HepG2 (cell line): ENCODE measurements around the gene KBTBD13. TPM values are rescaled to one million over a fixed set of nuclear protein-coding genes. Genes with fewer than 3 reads are reported as not detected.

Experiments
- ATF2 ChIP-seq: sonication (generic); formaldehyde crosslinking; IDR thresholded peaks from 2 replicates; pipeline ENCODE4 v1.4.0; 2020; ENCODE audit warnings: missing genetic modification reagents
- BCL6 ChIP-seq: IDR thresholded peaks from 2 replicates; pipeline ENCODE4 v1.6.1; 2016; ENCODE audit warnings: missing genetic modification reagents, missing compliant biosample characterization
- FOXO4 ChIP-seq: sonication (generic); formaldehyde crosslinking; conservative IDR thresholded peaks from 2 replicates; pipeline ENCODE4 v1.8.1; 2023; ENCODE audit warnings: missing genetic modification reagents
- HDAC2 ChIP-seq: sonication (generic); formaldehyde crosslinking; IDR thresholded peaks from 2 replicates; pipeline ENCODE4 v1.4.0; 2020; ENCODE audit warnings: missing genetic modification reagents
- HMG20A ChIP-seq: IDR thresholded peaks from 2 replicates; pipeline ENCODE4 v1.6.1; 2016; ENCODE audit warnings: borderline replicate concordance
- HOXA3 ChIP-seq: sonication (generic); formaldehyde crosslinking; IDR thresholded peaks from 2 replicates; pipeline ENCODE4 v1.5.0; 2020; ENCODE audit warnings: missing genetic modification reagents
- MAX ChIP-seq: IDR thresholded peaks from 2 replicates; pipeline ENCODE4 v1.6.1; 2012; ENCODE audit warnings: inconsistent platforms
- MEIS1 ChIP-seq: sonication (generic); formaldehyde crosslinking; IDR thresholded peaks from 2 replicates; pipeline ENCODE4 v1.9.0; 2021; ENCODE audit warnings: mild to moderate bottlenecking, missing genetic modification reagents, moderate library complexity, borderline replicate concordance
- MIER3 ChIP-seq: IDR thresholded peaks from 2 replicates; pipeline ENCODE4 v1.6.1; 2016; ENCODE audit warnings: missing compliant biosample characterization, borderline replicate concordance
- MIXL1 ChIP-seq: IDR thresholded peaks from 2 replicates; pipeline ENCODE4 v1.6.1; 2016
- NFKBIZ ChIP-seq: IDR thresholded peaks from 2 replicates; pipeline ENCODE4 v1.6.1; 2018; ENCODE audit warnings: missing genetic modification reagents, missing compliant biosample characterization
- ONECUT2 ChIP-seq: sonication (generic); formaldehyde crosslinking; IDR thresholded peaks from 2 replicates; pipeline ENCODE4 v1.4.0; 2020; ENCODE audit warnings: missing genetic modification reagents
- PATZ1 ChIP-seq: sonication (generic); formaldehyde crosslinking; IDR thresholded peaks from 2 replicates; pipeline ENCODE4 v1.4.0; 2020; ENCODE audit warnings: missing genetic modification reagents
- RAD51 ChIP-seq: fragments of 450-650 bp; IDR thresholded peaks from 2 replicates; pipeline ENCODE4 v1.6.1; 2016; ENCODE audit warnings: borderline replicate concordance
- TRAFD1 ChIP-seq: sonication (generic); formaldehyde crosslinking; IDR thresholded peaks from 2 replicates; pipeline ENCODE4 v1.5.1; 2020; ENCODE audit warnings: missing genetic modification reagents, mild to moderate bottlenecking, borderline replicate concordance
- ZBED4 ChIP-seq: sonication (generic); formaldehyde crosslinking; IDR thresholded peaks from 2 replicates; pipeline ENCODE4 v1.4.0; 2020; ENCODE audit warnings: missing genetic modification reagents, borderline replicate concordance
- ZNF20 ChIP-seq: sonication (generic); formaldehyde crosslinking; IDR thresholded peaks from 2 replicates; pipeline ENCODE4 v1.4.0; 2020; ENCODE audit warnings: mild to moderate bottlenecking, moderate library complexity, missing genetic modification reagents
- ZNF678 ChIP-seq: sonication (generic); formaldehyde crosslinking; IDR thresholded peaks from 2 replicates; pipeline ENCODE4 v1.4.0; 2020; ENCODE audit warnings: mild to moderate bottlenecking, missing genetic modification reagents
- polyA plus RNA-seq, 8 experiments: library from polyadenylated mRNA; depleted of rRNA in 3 of 8; stranded (reverse) in 7 of 8; unstranded in 1 of 8; fragments of >200 nt; fragmentation: Illumina TruSeq in 4 of 8; extraction: Trizol in 4 of 8; gene quantifications; 2 replicates each; pipeline versions ENCODE4 v1.2.1 to v1.2.3, GENCODE V29; 2011 to 2016; ENCODE audit warnings: low read depth in 4 of 8, missing spikeins in 1 of 8, mixed read lengths in 1 of 8; ENCODE audit not compliant: insufficient read depth in 1 of 8
- total RNA-seq, 5 experiments: library from RNA; depleted of rRNA; stranded (reverse); fragments of >200 nt; fragmentation: Illumina TruSeq; extraction: Trizol; gene quantifications; 2 replicates each; pipeline ENCODE4 v1.2.3, GENCODE V29; 2016; ENCODE audit warnings: low read depth in 1 of 5

Gene KBTBD13
- total and polyA plus RNA-seq, 2 of the 13 experiments (the other 11 are each of a cell fraction or from before 2014, with no cell fraction given): not detected

- TF ChIP-seq ZBED4 (CRISPR knock-in tag): peak; percentile 58; the same call in 1 of the 2 replicates
- 0 out of 2 replicates have a peak, but pooled peaks have one; percentile 62 for TF ChIP-seq MIER3 (CRISPR knock-in tag)
- 0 out of 2 replicates have a peak, but pooled peaks have one; percentile 95 for TF ChIP-seq FOXO4 (CRISPR knock-in tag)
- 0 out of 2 replicates have a peak, but pooled peaks have one; percentile 28 for TF ChIP-seq BCL6 (CRISPR knock-in tag)
- peak; percentile 46; the same call in 1 of the 2 replicates for TF ChIP-seq MIXL1 (CRISPR knock-in tag)
- TF ChIP-seq MAX: peak; percentile 85
- no peak; the same call in 1 of the 2 replicates for TF ChIP-seq ZNF678 (CRISPR knock-in tag)
- TF ChIP-seq ONECUT2: no peak
- no peak for TF ChIP-seq TRAFD1 (CRISPR knock-in tag)
- TF ChIP-seq HOXA3: peak; percentile 33; the same call in 1 of the 2 replicates
- no peak for TF ChIP-seq ZNF20 (CRISPR knock-in tag)
- peak; percentile 36; the same call in 1 of the 2 replicates for TF ChIP-seq HMG20A (CRISPR knock-in tag)
- TF ChIP-seq HDAC2: peak; percentile 29; the same call in 1 of the 2 replicates
- TF ChIP-seq RAD51: no peak
- peak; percentile 73; the same call in 1 of the 2 replicates for TF ChIP-seq ATF2 (CRISPR knock-in tag)
- TF ChIP-seq PATZ1 (CRISPR knock-in tag): peak; percentile 24; the same call in 1 of the 2 replicates
- no peak for TF ChIP-seq NFKBIZ (CRISPR knock-in tag)
- peak; percentile 53; the same call in 1 of the 2 replicates for TF ChIP-seq MEIS1 (CRISPR knock-in tag)
Observed at GRCh38 chr15:65054333-65055200, 22.0 kb upstream of the KBTBD13 start (continued).
